HEK293T (cell line): ENCODE data around the gene LGMN.
"Not testable (repeated sequence)": the region's sequence is repeated elsewhere in the genome, so short reads cannot be mapped to it uniquely, and the experiment has no call there.

Experiments
- CTCF ChIA-PET: fragments of 350-600 bp; formaldehyde crosslinking; extraction: SDS; loops from one replicate; lab custom pipeline; 2021; ENCODE audit warnings: antibody characterized with exemption, inconsistent platforms; lab: Yijun Ruan, JAX
- POLR2A ChIA-PET: fragments of 350-600 bp; formaldehyde crosslinking; extraction: SDS; loops from one replicate; lab custom pipeline; 2020; ENCODE audit warnings: antibody characterized with exemption, inconsistent platforms; lab: Yijun Ruan, JAX
- DNase-seq: peaks from one replicate; pipeline ENCODE4 v3.0.0; 2012; ENCODE audit warnings: mixed read lengths; ENCODE audit errors: extremely low spot score
- ARNT ChIP-seq: fragments of 450-650 bp; IDR thresholded peaks from 2 replicates; pipeline ENCODE4 v1.6.1; 2017; ENCODE audit warnings: mild to moderate bottlenecking
- BHLHE40 ChIP-seq: fragments of 450-650 bp; IDR thresholded peaks from 2 replicates; pipeline ENCODE4 v1.6.1; 2016; ENCODE audit warnings: mild to moderate bottlenecking, moderate library complexity, borderline replicate concordance
- CTBP1 ChIP-seq: fragments of 450-650 bp; IDR thresholded peaks from 2 replicates; pipeline ENCODE4 v1.6.1; 2016; ENCODE audit warnings: borderline replicate concordance
- ELF4 ChIP-seq: fragments of 450-650 bp; IDR thresholded peaks from 2 replicates; pipeline ENCODE4 v1.6.1; 2017; ENCODE audit warnings: antibody characterized with exemption
- FOXA1 ChIP-seq: fragments of 450-650 bp; IDR thresholded peaks from 2 replicates; pipeline ENCODE4 v1.6.1; 2016; ENCODE audit warnings: mild to moderate bottlenecking
- FOXK2 ChIP-seq: fragments of 450-650 bp; IDR thresholded peaks from 2 replicates; pipeline ENCODE4 v1.6.1; 2016; ENCODE audit warnings: mild to moderate bottlenecking
- FOXM1 ChIP-seq: fragments of 450-650 bp; IDR thresholded peaks from 2 replicates; pipeline ENCODE4 v1.6.1; 2017; ENCODE audit warnings: mild to moderate bottlenecking, borderline replicate concordance
- HDGF ChIP-seq: fragments of 450-650 bp; IDR thresholded peaks from 2 replicates; pipeline ENCODE4 v1.6.1; 2017; ENCODE audit warnings: antibody characterized with exemption, borderline replicate concordance
- L3MBTL2 ChIP-seq: fragments of 450-650 bp; conservative IDR thresholded peaks from 2 replicates; pipeline ENCODE4 v1.6.1; 2016; ENCODE audit warnings: mild to moderate bottlenecking
- LEF1 ChIP-seq: fragments of 450-650 bp; IDR thresholded peaks from 2 replicates; pipeline ENCODE4 v1.6.1; 2017; ENCODE audit warnings: mild to moderate bottlenecking, borderline replicate concordance
- NFRKB ChIP-seq: fragments of 450-650 bp; IDR thresholded peaks from 2 replicates; pipeline ENCODE4 v1.6.1; 2016; ENCODE audit warnings: mild to moderate bottlenecking, moderate library complexity
- PKNOX1 ChIP-seq: fragments of 450-650 bp; IDR thresholded peaks from 2 replicates; pipeline ENCODE4 v1.6.1; 2016
- SP1 ChIP-seq: fragments of 450-650 bp; IDR thresholded peaks from 2 replicates; pipeline ENCODE4 v1.6.1; 2017
- SUZ12 ChIP-seq: fragments of 450-650 bp; IDR thresholded peaks from 2 replicates; pipeline ENCODE4 v1.6.1; 2016; ENCODE audit warnings: mild to moderate bottlenecking
- TARDBP ChIP-seq: fragments of 450-650 bp; IDR thresholded peaks from 2 replicates; pipeline ENCODE4 v1.6.1; 2016
- ZNF384 ChIP-seq: fragments of 450-650 bp; IDR thresholded peaks from 2 replicates; pipeline ENCODE4 v1.6.1; 2016

Gene LGMN

GRCh38 chr14:92774572-92774971 lies 26.1 kb upstream of the LGMN start:
- POLR2A ChIA-PET = no interaction called here
- CTCF ChIA-PET = no interaction called here
- TF ChIP-seq FOXM1 (no peak), L3MBTL2 (no peak), SUZ12 (no peak), HDGF (no peak), SP1 (no peak), LEF1 (no peak), TARDBP (no peak), FOXA1 (no peak), ARNT (no peak), PKNOX1 (no peak), NFRKB (no peak), ZNF384 (no peak), CTBP1 (no peak)
- DNase-seq = no peak

- DNase-seq = no peak
- ChIA-PET POLR2A (no interaction called here), CTCF (no interaction called here)
- TF ChIP-seq HDGF (no peak), SUZ12 (no peak), CTBP1 (no peak), ELF4 (no peak), ZNF384 (no peak), BHLHE40 (no peak)
Observed at GRCh38 chr14:92770484-92770883, 22.1 kb upstream of the LGMN start.

GRCh38 chr14:92768795-92769194 lies 20.4 kb upstream of the LGMN start:
- ChIA-PET CTCF (no interaction called here), POLR2A (no interaction called here)
- TF ChIP-seq BHLHE40 = no peak
- no peak for TF ChIP-seq PKNOX1
- TF ChIP-seq L3MBTL2 = no peak
- TF ChIP-seq FOXA1 = no peak
- TF ChIP-seq NFRKB = no peak
- no peak for TF ChIP-seq HDGF
- TF ChIP-seq ELF4 = no peak
- no peak for TF ChIP-seq CTBP1
- no peak for TF ChIP-seq SP1
- TF ChIP-seq ZNF384 = no peak
- TF ChIP-seq FOXK2 = no peak
- no peak for TF ChIP-seq ARNT
- no peak for TF ChIP-seq SUZ12
- TF ChIP-seq TARDBP = no peak
- no peak for TF ChIP-seq LEF1
- TF ChIP-seq FOXM1 = no peak
- DNase-seq = no peak

- CTCF ChIA-PET, POLR2A ChIA-PET, DNase-seq: not testable (repeated sequence)
Observed at GRCh38 chr14:92768236-92768635, 19.8 kb upstream of the LGMN start.

- POLR2A ChIA-PET = interaction anchor here (1.8 kb wide), 1 partner anchor 16 kb away, joined by 4 read pairs; the partner anchor contains the start of gene LGMN
- CTCF ChIA-PET = not testable (repeated sequence)
Observed at GRCh38 chr14:92763666-92764631, 15.5 kb upstream of the LGMN start.

GRCh38 chr14:92760524-92760805 lies 12.0 kb upstream of the LGMN start:
- no peak for TF ChIP-seq ARNT
- no peak for TF ChIP-seq FOXM1
- TF ChIP-seq FOXA1 = no peak
- TF ChIP-seq PKNOX1 = no peak
- TF ChIP-seq L3MBTL2 = no peak
- TF ChIP-seq CTBP1 = no peak
- no peak for TF ChIP-seq LEF1
- TF ChIP-seq SP1 = no peak
- no peak for TF ChIP-seq ZNF384
- no peak for TF ChIP-seq NFRKB
- DNase-seq = no peak
- POLR2A ChIA-PET = interaction anchor here (1.8 kb wide), 1 partner anchor 12 kb away, joined by 4 read pairs; the partner anchor contains the start of gene LGMN
- CTCF ChIA-PET = no interaction called here

More at GRCh38 chr14:92763666-92764631, 15.5 kb upstream of the LGMN start:
- DNase-seq = not testable (repeated sequence)
